Measurements from ENCODE around the gene CERS6. TPM values are rescaled to one million over a fixed set of nuclear protein-coding genes. Genes with fewer than 3 reads are reported as not detected.

The CERS6 gene
- total and polyA plus RNA-seq, 10 of the 15 experiments (the other 5 are each of a cell fraction or from before 2014, with no cell fraction given): 1.3 to 20.4 (median 14.1) TPM

DNA sequence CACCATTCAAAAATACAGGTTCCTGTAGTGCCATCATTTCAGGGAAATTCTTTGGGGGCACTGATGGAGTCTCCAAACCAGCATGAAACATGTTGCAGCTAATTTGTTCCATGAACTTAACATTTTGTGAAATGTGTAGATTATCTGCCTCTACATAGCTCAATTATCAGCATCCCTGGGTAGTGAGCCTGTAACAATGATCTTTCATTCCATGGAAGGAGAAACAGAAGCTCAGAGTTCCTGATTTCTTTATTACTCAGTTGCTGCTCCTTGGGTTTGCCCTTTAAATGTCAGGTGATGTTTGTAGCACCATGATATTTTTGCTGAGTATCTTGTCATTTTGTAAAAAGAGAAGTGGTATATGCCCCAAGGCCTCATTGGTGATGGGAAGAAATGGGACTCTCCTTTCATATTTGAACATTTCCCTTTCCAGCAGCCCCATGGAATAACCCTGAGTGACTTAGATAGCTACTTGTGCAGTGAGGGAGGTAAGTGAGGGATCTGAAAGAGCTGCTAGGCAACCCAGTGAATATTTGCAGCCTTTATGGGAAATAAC is 146.9 kb downstream of the CERS6 start:
- POLR2A ChIA-PET: no interaction called here
- peaks cover 20% of the 10 kb centered on the region for H3K79me2 ChIP-seq (ENCODE audit: control insufficient read depth, insufficient read depth, low read length)
- intact Hi-C loops (cut with micrococcal nuclease; ENCODE audit: unreplicated experiment): no loop called here
- no TSS peak for BruUV-seq (replicated peaks)
- peak overlapping the region; percentile 18; the same call in 1 of the 2 replicates for H3K4me2 ChIP-seq (ENCODE audit: control insufficient read depth, insufficient read depth)
- peaks cover 30% of the 10 kb centered on the region for H3K4me1 ChIP-seq (ENCODE audit: control insufficient read depth, insufficient read depth, low read length)
- no peaks in the 10 kb centered on the region for H4K20me1 ChIP-seq (ENCODE audit: control insufficient read depth, insufficient read depth)
- peaks cover 30% of the 10 kb centered on the region for H3K9me3 ChIP-seq (replicated peaks; ENCODE audit: control insufficient read depth, insufficient read depth, low read length)
- no peak overlapping the region for H3K9ac ChIP-seq (ENCODE audit: control insufficient read depth, insufficient read depth, low read length)
- in situ Hi-C loops (cut with MboI): no loop called here
- RAD21 ChIA-PET (ENCODE audit: unreplicated experiment): no interaction called here
- CTCF ChIA-PET: interaction anchor here (2.2 kb wide), 1 partner anchor 13 kb away, joined by 4 read pairs; no protein-coding TSS in a partner anchor
- TF ChIP-seq NRF1 (conservative IDR thresholded peaks at IDR 0.05; ENCODE audit: low read depth, low read length) (no peak), ZNF384 (IDR thresholded peaks at IDR 0.05; ENCODE audit: borderline replicate concordance, low read depth, low read length) (no peak), SPI1 (IDR thresholded peaks at IDR 0.05; ENCODE audit: borderline replicate concordance, insufficient read depth, low read depth, low read length) (peak; percentile 28; the same call in 1 of the 2 replicates), STAT3 (IDR thresholded peaks at IDR 0.05; ENCODE audit: low read depth, low read length) (no peak)
- SMC1A ChIA-PET (ENCODE audit: uncharacterized antibody, unreplicated experiment): no interaction called here
- H3K27ac ChIP-seq (ENCODE audit: control insufficient read depth, insufficient read depth): no peak overlapping the region
- no peak for FAIRE-seq
- no peak overlapping the region for H2AFZ ChIP-seq (ENCODE audit: control insufficient read depth, low read depth, low read length)
- no peak for ATAC-seq
- DNase-seq (ENCODE audit: low read depth, low spot score): no peak
- no peak overlapping the region for H3K4me3 ChIP-seq
- no peaks in the 10 kb centered on the region for H3K27me3 ChIP-seq (replicated peaks in 1 of 2; ENCODE audit: control insufficient read depth in 2 of 2, insufficient read depth in 2 of 2, low read length in 1 of 2)
- no peaks in the 10 kb centered on the region; a peak in 1 of 4 replicates for H3K36me3 ChIP-seq (ENCODE audit: control insufficient read depth in 2 of 2, insufficient read depth in 2 of 2, low read length in 1 of 2)

DNA sequence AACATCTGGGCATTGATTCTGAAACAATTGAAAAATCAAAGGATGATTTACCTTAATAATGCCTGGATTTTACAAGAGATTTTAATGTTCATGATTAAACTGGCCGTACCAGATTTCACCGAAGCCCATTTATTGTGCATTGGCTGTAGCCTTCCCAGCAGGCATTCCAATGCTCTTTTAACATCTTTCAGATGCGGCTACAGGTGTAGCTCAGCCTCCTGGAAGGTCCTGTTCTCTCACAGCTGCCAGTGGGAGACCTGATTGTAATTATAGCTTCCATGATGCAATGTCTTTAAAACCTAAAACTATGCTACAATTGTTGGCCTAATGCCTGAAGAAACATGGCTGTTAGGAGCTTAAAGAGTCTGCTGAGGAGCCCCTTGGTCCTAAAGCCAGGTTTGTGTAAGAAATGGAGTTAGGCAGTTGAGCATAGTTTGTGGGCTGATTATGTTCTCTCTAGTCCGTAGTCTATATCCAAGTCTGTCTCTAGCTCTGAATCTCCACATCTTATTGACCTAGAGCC is 147.4 kb downstream of the CERS6 start:
- no peak overlapping the region for H2AFZ ChIP-seq (ENCODE audit: control insufficient read depth, low read depth, low read length)
- ATAC-seq: no peak
- no peak overlapping the region for H3K4me3 ChIP-seq
- ChIA-PET CTCF (interaction anchor here (2.2 kb wide), 1 partner anchor 13 kb away, joined by 4 read pairs; no protein-coding TSS in a partner anchor), SMC1A (ENCODE audit: uncharacterized antibody, unreplicated experiment) (interaction anchor here (1.1 kb wide), 1 partner anchor 11 kb away, joined by 4 read pairs; no protein-coding TSS in a partner anchor), RAD21 (ENCODE audit: unreplicated experiment) (no interaction called here), POLR2A (no interaction called here)
- FAIRE-seq: no peak
- H3K79me2 ChIP-seq (ENCODE audit: control insufficient read depth, insufficient read depth, low read length): peaks cover 20% of the 10 kb centered on the region
- H3K9ac ChIP-seq (ENCODE audit: control insufficient read depth, insufficient read depth, low read length): no peak overlapping the region
- no peak overlapping the region for H3K27ac ChIP-seq (ENCODE audit: control insufficient read depth, insufficient read depth)
- H3K36me3 ChIP-seq (ENCODE audit: control insufficient read depth in 2 of 2, insufficient read depth in 2 of 2, low read length in 1 of 2): no peaks in the 10 kb centered on the region; a peak in 1 of 4 replicates
- H3K4me2 ChIP-seq (ENCODE audit: control insufficient read depth, insufficient read depth): peak overlapping the region; percentile 18; the same call in 1 of the 2 replicates
- H4K20me1 ChIP-seq (ENCODE audit: control insufficient read depth, insufficient read depth): no peaks in the 10 kb centered on the region
- peaks cover 30% of the 10 kb centered on the region for H3K4me1 ChIP-seq (ENCODE audit: control insufficient read depth, insufficient read depth, low read length)
- 97% methylated on average over 4 of the region's 4 CpGs for WGBS (ENCODE audit: insufficient coverage, insufficient replicate concordance, low lambda C conversion rate, missing lambda C conversion rate)
- no TSS peak for BruUV-seq (replicated peaks)
- no peaks in the 10 kb centered on the region for H3K27me3 ChIP-seq (replicated peaks in 1 of 2; ENCODE audit: control insufficient read depth in 2 of 2, insufficient read depth in 2 of 2, low read length in 1 of 2)
- peaks cover 30% of the 10 kb centered on the region for H3K9me3 ChIP-seq (replicated peaks; ENCODE audit: control insufficient read depth, insufficient read depth, low read length)
- no peak for DNase-seq (ENCODE audit: low read depth, low spot score)
- intact Hi-C loops (cut with micrococcal nuclease; ENCODE audit: unreplicated experiment): no loop called here
- in situ Hi-C loops (cut with MboI): no loop called here
- TF ChIP-seq SMC3 (IDR thresholded peaks at IDR 0.05; ENCODE audit: borderline replicate concordance, low read length): no peak
- TF ChIP-seq BHLHE40 (IDR thresholded peaks at IDR 0.05; ENCODE audit: borderline replicate concordance in 1 of 2, low read depth in 2 of 2, low read length in 1 of 2): no peak
- no peak for TF ChIP-seq ZSCAN29 (IDR thresholded peaks at IDR 0.05)
- TF ChIP-seq, protein P1, sequence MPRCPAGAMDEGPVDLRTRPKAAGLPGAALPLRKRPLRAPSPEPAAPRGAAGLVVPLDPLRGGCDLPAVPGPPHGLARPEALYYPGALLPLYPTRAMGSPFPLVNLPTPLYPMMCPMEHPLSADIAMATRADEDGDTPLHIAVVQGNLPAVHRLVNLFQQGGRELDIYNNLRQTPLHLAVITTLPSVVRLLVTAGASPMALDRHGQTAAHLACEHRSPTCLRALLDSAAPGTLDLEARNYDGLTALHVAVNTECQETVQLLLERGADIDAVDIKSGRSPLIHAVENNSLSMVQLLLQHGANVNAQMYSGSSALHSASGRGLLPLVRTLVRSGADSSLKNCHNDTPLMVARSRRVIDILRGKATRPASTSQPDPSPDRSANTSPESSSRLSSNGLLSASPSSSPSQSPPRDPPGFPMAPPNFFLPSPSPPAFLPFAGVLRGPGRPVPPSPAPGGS (IDR thresholded peaks at IDR 0.05; ENCODE audit: borderline replicate concordance, insufficient read depth, low read depth, low read length, poor library complexity, severe bottlenecking): no peak
- TF ChIP-seq, protein P2, sequence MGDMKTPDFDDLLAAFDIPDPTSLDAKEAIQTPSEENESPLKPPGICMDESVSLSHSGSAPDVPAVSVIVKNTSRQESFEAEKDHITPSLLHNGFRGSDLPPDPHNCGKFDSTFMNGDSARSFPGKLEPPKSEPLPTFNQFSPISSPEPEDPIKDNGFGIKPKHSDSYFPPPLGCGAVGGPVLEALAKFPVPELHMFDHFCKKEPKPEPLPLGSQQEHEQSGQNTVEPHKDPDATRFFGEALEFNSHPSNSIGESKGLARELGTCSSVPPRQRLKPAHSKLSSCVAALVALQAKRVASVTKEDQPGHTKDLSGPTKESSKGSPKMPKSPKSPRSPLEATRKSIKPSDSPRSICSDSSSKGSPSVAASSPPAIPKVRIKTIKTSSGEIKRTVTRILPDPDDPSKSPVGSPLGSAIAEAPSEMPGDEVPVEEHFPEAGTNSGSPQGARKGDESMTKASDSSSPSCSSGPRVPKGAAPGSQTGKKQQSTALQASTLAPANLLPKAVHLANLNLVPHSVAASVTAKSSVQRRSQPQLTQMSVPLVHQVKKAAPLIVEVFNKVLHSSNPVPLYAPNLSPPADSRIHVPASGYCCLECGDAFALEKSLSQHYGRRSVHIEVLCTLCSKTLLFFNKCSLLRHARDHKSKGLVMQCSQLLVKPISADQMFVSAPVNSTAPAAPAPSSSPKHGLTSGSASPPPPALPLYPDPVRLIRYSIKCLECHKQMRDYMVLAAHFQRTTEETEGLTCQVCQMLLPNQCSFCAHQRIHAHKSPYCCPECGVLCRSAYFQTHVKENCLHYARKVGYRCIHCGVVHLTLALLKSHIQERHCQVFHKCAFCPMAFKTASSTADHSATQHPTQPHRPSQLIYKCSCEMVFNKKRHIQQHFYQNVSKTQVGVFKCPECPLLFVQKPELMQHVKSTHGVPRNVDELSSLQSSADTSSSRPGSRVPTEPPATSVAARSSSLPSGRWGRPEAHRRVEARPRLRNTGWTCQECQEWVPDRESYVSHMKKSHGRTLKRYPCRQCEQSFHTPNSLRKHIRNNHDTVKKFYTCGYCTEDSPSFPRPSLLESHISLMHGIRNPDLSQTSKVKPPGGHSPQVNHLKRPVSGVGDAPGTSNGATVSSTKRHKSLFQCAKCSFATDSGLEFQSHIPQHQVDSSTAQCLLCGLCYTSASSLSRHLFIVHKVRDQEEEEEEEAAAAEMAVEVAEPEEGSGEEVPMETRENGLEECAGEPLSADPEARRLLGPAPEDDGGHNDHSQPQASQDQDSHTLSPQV (IDR thresholded peaks at IDR 0.05): no peak
- no peak for TF ChIP-seq EP300 (IDR thresholded peaks at IDR 0.05; ENCODE audit: borderline replicate concordance in 1 of 2, control insufficient read depth in 1 of 2, low read depth in 2 of 2, low read length in 2 of 2)
- no peak for TF ChIP-seq ZNF274 (IDR thresholded peaks at IDR 0.05; ENCODE audit: insufficient read depth, insufficient read length)

All from GM12878 (cell line).